Right lobe of liver (tissue), 6 donors: ENCODE results near the gene EGFLAM. TPM values are rescaled to one million over a fixed set of nuclear protein-coding genes. Genes with fewer than 3 reads are reported as not detected.

Experiments
- ATAC-seq, 4 donors: fragments of 200-7000 bp; cut with Tn5 transposase; one replicate each; pipeline ENCODE4 v1.9.1; 2020; ENCODE audit warnings: mild to moderate bottlenecking in 4 of 4, moderate library complexity in 4 of 4
- DNase-seq, 3 donors: peaks; one replicate each; pipeline ENCODE4 v3.0.0-alpha.2; 2020
- H3K27ac ChIP-seq, 3 donors: fragments of 200-600 bp; one replicate each; pipeline ENCODE4 v1.8.0; 2022
- H3K27me3 ChIP-seq, 2 donors: fragments of 200-600 bp; one replicate each; pipeline ENCODE4 v1.8.0; 2022
- H3K36me3 ChIP-seq, 4 donors: fragments of 200-600 bp; sonication (generic) in 1 of 4; one replicate each; pipeline versions ENCODE4 v1.5.1 to v1.8.0; 2017 to 2022; ENCODE audit warnings: control low read depth in 1 of 4
- H3K4me1 ChIP-seq, 4 donors: fragments of 200-600 bp; sonication (generic) in 1 of 4; one replicate each; pipeline versions ENCODE4 v1.5.1 to v1.8.0; 2017 to 2022; ENCODE audit warnings: control low read depth in 1 of 4
- H3K4me3 ChIP-seq, 3 donors: fragments of 200-600 bp; one replicate each; pipeline ENCODE4 v1.8.0; 2022
- H3K9me3 ChIP-seq, 4 donors: fragments of 200-600 bp; sonication (generic) in 1 of 4; one replicate each; pipeline versions ENCODE4 v1.5.1 to v1.8.0; 2017 to 2022; ENCODE audit warnings: control low read depth in 1 of 4
- POLR2A ChIP-seq: fragments of 450-650 bp; IDR thresholded peaks from one replicate; pipeline ENCODE4 v1.6.1; 2017; ENCODE audit warnings: antibody characterized with exemption, mild to moderate bottlenecking
- WGBS: methylation state at CpG from one replicate; pipeline ENCODE4 v1.1.6; 2018; ENCODE audit warnings: low coverage, low lambda C conversion rate; ENCODE audit not compliant: insufficient coverage; ENCODE audit errors: missing lambda C conversion rate; 5-methylcytosine and 5-hydroxymethylcytosine counted together
- intact Hi-C, 2 donors: fragments of 100-400 bp; cut with DNase I; formaldehyde crosslinking; loops; one replicate each; pipeline versions ENCODE4 v1.11.2 to v1.14.1; 2022
- total RNA-seq, 6 experiments: library from RNA; depleted of rRNA in 2 of 6; stranded (reverse); fragments of >200 nt in 2 of 6; fragmentation: NEBNext Ultra II Directional in 3 of 6; extraction: Animal tissue kit (Norgen Biotek cat#: 25700) in 3 of 6; gene quantifications; one replicate each; pipeline versions ENCODE4 v1.1.0 to v1.2.4, GENCODE V29; 2016 to 2023
- TF ChIP-seq, protein P1 (sequence below), 4 donors: fragments of 200-600 bp in 3 of 4; fragments of 450-650 bp in 1 of 4; IDR thresholded peaks; one replicate each; pipeline versions ENCODE4 v1.5.1 to v1.8.0; 2016 to 2022; ENCODE audit warnings: antibody characterized with exemption in 4 of 4, mild to moderate bottlenecking in 2 of 4
- donor health status: DM: no; HTN: yes; CAD: no.
- donor health status: DM: no; HTN: no; CAD: no.
- donor health status: DM: no; HTN: no; CAD: no.
- donor health status: DM: no; HTN: yes; CAD: no.
- donor health status: DM: no; HTN: yes; CAD: no.

The EGFLAM gene
- total RNA-seq, 6 experiments from 2014 or later, result 0.50 to 6.2 (median 2.3) TPM

DNA sequence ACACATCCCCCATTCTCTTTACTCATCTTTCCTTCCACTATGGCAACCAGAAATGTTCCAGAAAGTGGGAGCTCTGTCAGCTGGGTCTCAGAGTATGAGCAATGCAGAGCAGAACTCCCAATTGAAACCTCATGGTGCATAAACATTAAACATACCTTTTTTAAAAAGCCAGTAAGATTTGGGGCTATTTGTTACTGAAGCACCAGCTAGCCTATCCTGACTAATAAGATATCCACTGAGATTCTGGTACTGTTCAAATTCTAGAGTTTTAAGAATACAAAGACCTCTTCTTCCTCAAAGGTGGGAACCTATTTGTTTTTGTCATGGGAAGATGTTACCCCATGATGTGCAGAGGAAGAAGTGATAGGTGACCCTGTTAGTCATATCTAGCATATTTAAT, 46.1 kb upstream of the EGFLAM start:
- ATAC-seq (no peak), DNase-seq (no peak)
- no peak overlapping the region for H3K27ac ChIP-seq
- no peaks in the 10 kb centered on the region for H3K36me3 ChIP-seq
- no peaks in the 10 kb centered on the region for H3K4me1 ChIP-seq
- no peak overlapping the region for H3K4me3 ChIP-seq
- intact Hi-C loops, result no loop called here
- TF ChIP-seq POLR2A, result no peak
- TF ChIP-seq, protein P1, sequence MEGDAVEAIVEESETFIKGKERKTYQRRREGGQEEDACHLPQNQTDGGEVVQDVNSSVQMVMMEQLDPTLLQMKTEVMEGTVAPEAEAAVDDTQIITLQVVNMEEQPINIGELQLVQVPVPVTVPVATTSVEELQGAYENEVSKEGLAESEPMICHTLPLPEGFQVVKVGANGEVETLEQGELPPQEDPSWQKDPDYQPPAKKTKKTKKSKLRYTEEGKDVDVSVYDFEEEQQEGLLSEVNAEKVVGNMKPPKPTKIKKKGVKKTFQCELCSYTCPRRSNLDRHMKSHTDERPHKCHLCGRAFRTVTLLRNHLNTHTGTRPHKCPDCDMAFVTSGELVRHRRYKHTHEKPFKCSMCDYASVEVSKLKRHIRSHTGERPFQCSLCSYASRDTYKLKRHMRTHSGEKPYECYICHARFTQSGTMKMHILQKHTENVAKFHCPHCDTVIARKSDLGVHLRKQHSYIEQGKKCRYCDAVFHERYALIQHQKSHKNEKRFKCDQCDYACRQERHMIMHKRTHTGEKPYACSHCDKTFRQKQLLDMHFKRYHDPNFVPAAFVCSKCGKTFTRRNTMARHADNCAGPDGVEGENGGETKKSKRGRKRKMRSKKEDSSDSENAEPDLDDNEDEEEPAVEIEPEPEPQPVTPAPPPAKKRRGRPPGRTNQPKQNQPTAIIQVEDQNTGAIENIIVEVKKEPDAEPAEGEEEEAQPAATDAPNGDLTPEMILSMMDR (IDR thresholded peaks at IDR 0.05), result no peak
- no peaks in the 10 kb centered on the region for H3K9me3 ChIP-seq
- no peaks in the 10 kb centered on the region for H3K27me3 ChIP-seq

DNA sequence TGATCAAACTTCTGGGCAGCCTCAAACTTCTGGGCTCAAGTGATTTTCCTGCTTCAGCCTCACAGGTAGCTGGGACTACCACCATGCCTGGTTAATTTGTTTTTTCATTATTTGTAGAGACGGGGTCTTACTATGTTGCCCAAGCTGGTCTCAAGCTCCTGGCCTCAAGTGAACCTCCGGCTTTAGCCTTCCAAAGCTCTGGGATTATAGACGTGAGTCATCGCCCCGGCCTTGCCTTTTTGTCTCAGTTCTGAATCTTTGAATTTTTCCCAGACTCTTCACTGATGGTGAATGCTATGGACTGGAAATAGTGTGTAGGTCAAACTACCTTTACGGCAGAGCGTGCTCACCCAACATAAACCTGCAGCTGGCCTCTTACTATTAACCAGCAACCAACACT, 32.3 kb upstream of the EGFLAM start:
- Histone ChIP-seq H3K9me3 (no peaks in the 10 kb centered on the region), H3K4me1 (no peaks in the 10 kb centered on the region), H3K27me3 (no peaks in the 10 kb centered on the region), H3K36me3 (no peaks in the 10 kb centered on the region), H3K27ac (no peak overlapping the region), H3K4me3 (no peak overlapping the region)
- DNase-seq (no peak), ATAC-seq (no peak)
- TF ChIP-seq, protein P1 (IDR thresholded peaks at IDR 0.05), result no peak
- TF ChIP-seq POLR2A, result no peak
- intact Hi-C loops, result no loop called here
- 71% methylated on average over 5 of the region's 7 CpGs for WGBS

GRCh38 chr5:38228914-38229313, 29.4 kb upstream of the EGFLAM start:
- Histone ChIP-seq H3K27ac (no peak overlapping the region), H3K27me3 (no peaks in the 10 kb centered on the region), H3K4me3 (no peak overlapping the region), H3K9me3 (no peaks in the 10 kb centered on the region), H3K36me3 (no peaks in the 10 kb centered on the region), H3K4me1 (no peaks in the 10 kb centered on the region)
- intact Hi-C loops, result no loop called here
- ATAC-seq (no peak), DNase-seq (no peak)
- no peak for TF ChIP-seq POLR2A
- TF ChIP-seq, protein P1 (IDR thresholded peaks at IDR 0.05), result no peak
- WGBS, result 73% methylated on average over 3 of the region's 6 CpGs

- WGBS, result 79% methylated on average over 4 of the region's 4 CpGs
- ATAC-seq (no peak), DNase-seq (no peak)
- Histone ChIP-seq H3K9me3 (no peaks in the 10 kb centered on the region), H3K27ac (no peak overlapping the region), H3K36me3 (no peaks in the 10 kb centered on the region), H3K27me3 (no peaks in the 10 kb centered on the region), H3K4me1 (no peaks in the 10 kb centered on the region), H3K4me3 (no peak overlapping the region)
- intact Hi-C loops, result no loop called here
- TF ChIP-seq, protein P1 (IDR thresholded peaks at IDR 0.05), result no peak
- no peak for TF ChIP-seq POLR2A
Observed at GRCh38 chr5:38234737-38235136, 23.6 kb upstream of the EGFLAM start.

GRCh38 chr5:38237681-38238080, 20.7 kb upstream of the EGFLAM start:
- no peaks in the 10 kb centered on the region for H3K27me3 ChIP-seq
- H3K27ac ChIP-seq, result no peak overlapping the region
- ATAC-seq, result peak in 1 of 4 donors; percentile 73
- H3K9me3 ChIP-seq, result no peaks in the 10 kb centered on the region
- 4% methylated on average over 2 of the region's 2 CpGs for WGBS
- no peak overlapping the region for H3K4me3 ChIP-seq
- intact Hi-C loops, result no loop called here
- DNase-seq, result no peak
- no peaks in the 10 kb centered on the region for H3K4me1 ChIP-seq
- TF ChIP-seq, protein P1 (IDR thresholded peaks at IDR 0.05), result no peak
- no peak for TF ChIP-seq POLR2A
- H3K36me3 ChIP-seq, result no peaks in the 10 kb centered on the region
